T47D (cell line): ENCODE measurements around the gene CHN1.

ENCODE experiments used
- DNase-seq, 2 experiments: peaks; one replicate each; pipeline versions ENCODE4 v3.0.0 to v3.0.0-alpha.2; 2011 to 2012; ENCODE audit warnings: low read depth in 1 of 2, low spot score in 1 of 2
- JUND ChIP-seq: IDR thresholded peaks from 2 replicates; pipeline ENCODE4 v1.6.1; 2012; ENCODE audit warnings: low read depth
- in situ Hi-C: cut with HindIII; loops from 2 replicates; pipeline ENCODE4 v1.10.0; 2016; ENCODE audit warnings: low sequenced_read_pairs, low pct_unique_long_range_greater_than_20kb

Gene CHN1

DNA sequence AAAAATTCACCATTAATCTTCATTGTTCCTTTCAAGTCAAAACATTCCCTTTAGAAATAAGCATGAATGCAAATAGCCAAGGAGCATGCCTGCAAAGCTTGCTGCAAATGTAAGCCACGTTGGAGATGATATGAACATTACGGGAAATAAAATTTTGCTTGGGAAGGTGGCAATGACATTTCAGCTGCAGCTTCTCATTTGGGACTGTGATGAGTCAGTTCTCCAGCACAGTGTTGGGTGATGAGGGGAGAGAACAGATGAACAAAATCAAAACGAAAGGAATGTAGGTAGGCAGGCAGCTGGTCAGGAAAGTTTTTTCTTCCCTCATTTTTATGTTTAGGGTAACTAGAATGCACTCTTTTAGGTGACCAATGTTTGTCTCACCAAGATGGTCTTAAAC is 175.6 kb downstream of the CHN1 start:
- TF ChIP-seq JUND: no peak
- in situ Hi-C loops: no loop called here
- DNase-seq: no peak

DNA sequence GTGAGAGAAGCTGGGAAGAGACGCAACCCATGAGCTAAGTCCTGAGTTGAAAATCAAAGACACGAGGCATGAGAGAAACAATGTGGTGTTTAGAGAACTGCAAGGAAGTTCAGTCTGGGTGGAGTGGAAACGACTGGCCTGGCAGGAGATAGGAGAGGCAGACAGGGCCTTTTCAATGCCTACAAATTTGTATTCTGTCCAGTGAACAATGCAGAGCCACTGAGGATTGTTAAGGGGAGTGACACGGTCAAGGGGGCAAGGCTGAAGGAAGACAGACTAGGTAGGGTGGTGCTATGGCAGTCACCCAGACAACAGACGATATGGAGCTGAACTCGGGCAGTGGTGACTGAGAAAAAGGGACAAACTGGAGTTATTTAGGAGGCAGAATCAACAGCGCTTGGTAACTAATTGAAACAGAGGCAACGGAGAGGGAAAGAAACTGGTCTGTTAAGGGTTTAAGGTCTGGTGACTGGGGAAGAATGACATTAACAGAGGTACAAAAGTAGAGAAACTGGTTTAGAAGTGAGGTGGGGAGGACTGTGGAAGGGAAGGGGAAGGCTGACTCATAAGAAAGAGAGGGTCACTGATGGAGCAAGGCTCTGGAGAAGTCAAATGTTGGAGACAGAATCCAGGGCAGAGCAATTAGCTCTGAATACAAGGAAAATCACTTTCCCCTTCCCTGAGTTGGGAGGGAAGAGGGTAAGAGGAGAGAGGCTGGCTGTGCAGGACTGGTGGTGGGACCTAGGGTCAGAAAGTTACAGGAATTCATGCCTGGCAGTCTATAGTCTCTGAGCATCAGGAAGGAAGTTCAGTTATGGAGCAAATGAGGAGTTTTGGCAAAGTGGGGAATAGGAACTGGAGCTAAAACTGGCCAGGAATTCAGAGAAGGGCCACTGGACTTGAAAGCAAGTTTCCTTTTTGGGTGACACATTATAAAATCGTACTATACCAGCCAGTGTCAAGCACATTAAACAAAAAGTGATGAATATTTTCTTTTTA is 177.5 kb downstream of the CHN1 start:
- in situ Hi-C loops: no loop called here
- DNase-seq: peak in 1 of 2 experiments; percentile 9

DNA sequence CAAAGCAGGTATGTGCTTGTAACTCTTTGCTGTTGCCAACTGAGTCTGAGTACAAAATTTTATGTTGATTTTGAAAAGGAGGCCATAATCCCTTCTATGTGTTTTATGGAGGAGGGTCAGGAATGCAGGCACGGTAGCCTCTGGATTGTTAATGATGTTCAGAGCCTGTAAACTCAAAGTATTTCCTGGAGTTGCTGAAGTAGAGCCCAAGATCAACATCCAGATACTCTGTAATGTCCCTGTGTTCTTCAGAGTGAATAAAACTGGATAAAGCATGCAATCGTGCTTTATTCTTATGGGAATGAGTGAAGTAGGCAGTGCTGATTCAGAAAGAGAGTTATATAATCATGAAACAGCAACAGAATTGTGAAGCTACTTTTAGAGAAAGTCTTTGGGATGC is 179.1 kb downstream of the CHN1 start:
- in situ Hi-C loops: no loop called here
- no peak for TF ChIP-seq JUND
- DNase-seq: peak in 1 of 2 experiments; percentile 7

More for the DNA sequence above, 177.5 kb downstream of the CHN1 start:
- no peak for TF ChIP-seq JUND

DNA sequence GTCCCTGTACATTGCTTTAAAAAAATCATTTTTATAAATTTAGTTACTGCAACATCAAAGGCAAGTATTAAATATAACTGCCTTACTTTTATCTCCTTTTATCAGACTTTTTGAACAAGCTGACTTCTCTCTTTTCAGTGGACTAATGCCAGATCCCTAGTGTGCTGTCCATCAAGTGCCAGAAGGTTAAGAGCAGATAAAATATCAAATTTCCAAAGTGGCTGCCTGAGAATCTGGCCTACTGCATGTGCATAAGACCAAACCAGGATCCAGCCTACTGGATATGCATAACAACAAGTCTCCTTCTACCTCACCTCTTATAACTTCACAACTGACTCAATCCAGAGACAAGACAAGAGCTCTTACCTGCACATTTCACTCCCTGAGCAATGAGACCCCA is 181.1 kb downstream of the CHN1 start:
- in situ Hi-C loops: no loop called here
- no peak for DNase-seq
- no peak for TF ChIP-seq JUND

DNA sequence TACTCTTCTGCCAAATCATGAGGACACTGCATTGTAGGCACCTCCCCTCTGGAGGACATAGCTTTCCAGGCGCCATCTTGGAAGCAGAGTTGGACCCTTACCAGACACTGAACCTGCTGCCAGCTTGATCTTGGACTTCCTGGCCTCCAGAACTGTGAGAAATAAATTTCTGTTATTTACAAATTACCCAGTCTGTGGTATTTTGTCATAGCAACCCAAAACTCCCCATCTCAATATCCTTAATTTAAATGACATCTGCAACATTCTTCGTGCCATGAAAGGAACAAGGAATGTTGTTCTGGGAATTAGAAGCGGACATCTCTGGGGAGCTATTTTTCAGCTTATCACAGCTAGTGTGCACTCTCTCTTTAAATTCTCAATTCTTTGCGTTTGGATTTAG is 183.6 kb downstream of the CHN1 start:
- no peak for TF ChIP-seq JUND
- in situ Hi-C loops: no loop called here
- DNase-seq: no peak

DNA sequence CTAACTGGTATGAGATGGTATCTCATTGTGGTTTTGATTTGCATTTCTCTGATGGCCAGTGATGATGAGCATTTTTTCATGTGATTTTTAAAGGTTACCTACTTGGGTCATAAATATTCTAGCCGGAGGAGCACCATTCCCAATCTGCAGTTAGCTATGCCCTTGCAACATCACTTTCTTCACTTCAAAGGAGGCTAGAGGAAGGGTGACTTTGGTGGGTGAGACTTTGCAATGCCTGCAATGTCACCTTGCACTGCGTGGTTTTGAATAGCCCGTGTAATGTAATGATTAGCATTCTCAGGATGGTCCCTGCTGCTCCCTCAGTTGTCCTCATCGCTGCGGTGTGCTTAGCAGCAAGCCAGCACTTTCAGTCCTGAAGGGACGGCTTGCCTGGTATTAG is 184.8 kb downstream of the CHN1 start:
- no peak for TF ChIP-seq JUND
- in situ Hi-C loops: no loop called here
- DNase-seq: no peak

DNA sequence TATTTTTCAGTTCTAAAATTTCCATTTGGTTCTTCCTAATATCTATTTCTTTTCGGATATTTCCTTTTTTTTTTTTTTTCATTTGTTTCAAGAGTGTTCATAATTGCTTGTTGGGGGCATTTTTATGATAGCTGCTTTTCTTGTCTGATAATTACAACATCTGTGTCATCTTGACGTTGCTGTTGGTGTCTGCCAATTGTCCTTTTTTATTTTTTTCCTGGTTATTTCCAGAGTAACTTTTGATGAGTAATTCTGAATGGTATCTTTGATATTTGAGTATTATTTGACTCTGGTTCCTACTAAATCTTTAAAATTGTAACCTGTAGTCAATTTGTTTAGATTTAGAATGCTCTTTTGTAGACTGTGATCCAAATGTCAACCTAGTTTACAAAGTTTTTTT is 189.7 kb downstream of the CHN1 start:
- no peak for TF ChIP-seq JUND
- in situ Hi-C loops: no loop called here
- no peak for DNase-seq

DNA sequence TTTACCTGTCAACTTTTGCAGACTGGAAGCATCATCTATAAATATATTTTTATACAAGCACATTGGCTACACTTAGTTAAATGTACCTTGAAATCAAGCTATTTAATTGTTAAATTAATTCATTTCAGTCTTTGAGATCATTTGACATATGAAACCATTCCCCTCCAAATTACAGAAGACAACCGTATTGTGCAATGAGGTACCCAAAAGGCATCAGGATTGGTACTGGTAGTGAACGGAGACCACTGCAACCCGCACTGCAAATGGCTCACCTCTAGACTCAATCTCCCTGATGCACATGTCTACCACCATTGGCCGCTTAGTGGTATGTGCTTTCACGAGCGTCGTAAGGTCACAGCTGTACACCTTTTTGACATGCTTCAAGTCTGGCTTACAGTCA is 193.1 kb downstream of the CHN1 start:
- in situ Hi-C loops: no loop called here
- TF ChIP-seq JUND: no peak
- DNase-seq: no peak

DNA sequence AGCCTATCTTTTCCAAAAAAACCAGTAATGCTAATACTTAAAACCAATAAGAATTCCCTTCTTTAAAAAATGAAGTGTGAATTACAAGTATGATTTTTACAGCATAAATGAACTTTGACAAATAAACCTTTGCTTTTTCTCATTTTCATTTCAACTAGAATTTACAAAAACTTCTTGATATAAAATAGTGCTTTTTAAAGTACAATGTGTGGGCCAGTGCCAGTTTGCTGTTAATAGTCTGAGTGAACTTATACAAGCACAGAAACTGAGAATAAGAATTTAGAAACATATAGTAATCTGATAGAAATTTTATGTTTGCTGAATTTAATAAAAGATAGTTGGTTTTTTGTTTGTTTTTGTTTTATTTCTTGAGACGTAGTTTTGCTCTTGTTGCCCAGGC is 197.2 kb downstream of the CHN1 start:
- TF ChIP-seq JUND: no peak
- no peak for DNase-seq
- in situ Hi-C loops: no loop called here

DNA sequence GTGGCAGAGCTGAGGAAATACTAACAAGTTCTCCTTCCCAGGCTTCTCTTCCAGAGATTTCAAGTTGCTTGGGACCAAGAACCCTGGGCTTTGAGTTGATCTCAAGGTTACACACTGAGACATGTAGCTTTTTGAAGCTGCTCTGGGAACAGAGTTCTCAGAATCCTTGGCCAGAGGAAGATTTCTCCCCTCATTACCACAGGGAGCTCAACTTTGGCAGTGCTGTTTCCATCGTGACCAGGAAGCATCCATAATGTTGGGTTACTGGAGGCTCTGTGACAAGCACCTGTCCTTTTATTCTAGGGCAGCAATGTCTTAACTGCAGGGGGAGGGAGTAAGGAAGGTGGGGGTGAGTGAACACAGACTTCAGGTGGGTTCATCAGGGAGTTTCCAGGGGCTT is 199.4 kb downstream of the CHN1 start:
- in situ Hi-C loops: no loop called here
- no peak for DNase-seq
- no peak for TF ChIP-seq JUND

DNA sequence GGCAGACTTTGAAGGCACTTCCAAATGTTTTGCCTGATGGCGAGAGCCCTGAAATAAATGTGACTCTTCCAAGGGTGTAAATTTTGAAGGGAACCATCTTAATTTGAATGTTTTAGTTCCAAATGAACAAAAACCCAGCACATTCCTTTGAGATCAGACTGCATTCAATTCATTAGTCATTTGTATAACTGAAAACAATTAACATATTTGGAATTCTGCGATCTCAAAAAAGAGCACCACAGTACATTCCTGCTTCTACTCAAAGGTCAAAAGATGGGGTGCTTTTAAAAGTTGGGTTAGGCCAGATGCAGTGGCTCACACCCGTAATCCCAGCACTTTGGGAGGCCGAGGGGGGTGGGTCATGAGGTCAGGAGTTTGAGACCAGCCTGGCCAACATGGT is 202.7 kb downstream of the CHN1 start:
- TF ChIP-seq JUND: no peak
- DNase-seq: no peak
- in situ Hi-C loops: no loop called here

DNA sequence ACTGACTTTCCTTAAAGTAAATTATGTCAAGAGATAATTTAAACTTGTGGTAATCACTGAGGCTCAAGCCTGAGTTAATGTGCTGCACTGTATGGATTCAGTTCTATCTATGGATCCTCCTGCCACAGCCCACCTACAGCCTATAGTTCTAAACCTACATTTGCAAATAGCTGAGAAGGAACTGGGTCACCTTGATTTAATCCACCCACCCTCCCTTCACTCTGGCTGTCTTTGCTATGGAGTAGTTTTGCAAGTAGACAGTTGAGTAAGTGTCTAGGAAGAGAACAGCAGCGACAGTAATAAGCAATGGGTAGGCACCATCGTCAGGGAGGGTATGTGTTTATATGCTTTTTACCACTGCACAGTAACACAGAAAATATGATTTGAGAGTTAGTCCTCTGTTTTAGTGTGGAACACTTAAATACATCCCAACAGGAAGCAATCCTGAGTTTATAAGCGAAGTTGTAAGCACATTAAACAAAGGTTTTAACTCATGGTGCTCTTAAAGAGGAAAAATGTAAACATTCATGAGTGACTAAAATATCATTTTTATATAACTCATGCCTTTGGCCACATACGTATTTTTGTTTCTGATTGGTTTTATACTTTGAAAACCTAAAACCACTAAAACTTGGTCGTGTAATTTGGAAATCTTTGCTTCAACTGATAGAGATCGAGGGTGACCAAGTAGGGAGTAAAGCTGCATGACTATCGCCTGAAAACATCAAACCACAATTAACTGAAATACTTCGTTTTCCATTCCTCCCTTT is 204.6 kb downstream of the CHN1 start:
- TF ChIP-seq JUND: no peak
- in situ Hi-C loops: no loop called here
- DNase-seq: no peak

DNA sequence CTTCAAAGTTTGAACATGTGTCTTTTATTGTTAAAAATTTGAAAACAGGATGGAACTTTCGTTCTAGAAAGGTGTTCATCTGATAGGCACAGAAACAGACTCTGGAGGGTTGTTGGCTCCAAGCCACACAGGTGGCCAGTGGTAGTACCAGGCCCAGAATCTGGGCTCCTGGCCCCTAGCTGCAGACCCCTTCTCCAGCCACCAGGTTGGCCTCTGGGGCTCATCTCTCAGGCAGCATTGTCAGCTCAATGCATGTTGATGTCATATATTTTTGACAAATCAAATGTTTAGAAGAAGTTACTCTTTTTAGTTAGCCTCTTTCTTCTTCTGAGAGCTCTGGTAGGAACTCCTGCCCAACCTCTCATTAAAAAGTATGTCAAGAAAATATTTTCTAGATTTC is 206.4 kb downstream of the CHN1 start:
- no peak for TF ChIP-seq JUND
- in situ Hi-C loops: no loop called here
- no peak for DNase-seq
